Hematopoietic multipotent progenitor cell treated with erythropoietin and hydrocortisone succinate and interleukin-3 and kit ligand, for 17 days (in vitro differentiated cells): Measurements from ENCODE around the gene CFAP91.

Source experiments
- DNase-seq: peaks from one replicate; pipeline ENCODE4 v3.0.0-alpha.2; 2015; ENCODE audit warnings: low spot score

The CFAP91 gene

GRCh38 chr3:119743921-119744320, 41.1 kb downstream of the CFAP91 start:
- no peak for DNase-seq

GRCh38 chr3:119745942-119746341, 43.1 kb downstream of the CFAP91 start:
- no peak for DNase-seq

GRCh38 chr3:119746423-119746822, 43.6 kb downstream of the CFAP91 start:
- no peak for DNase-seq

GRCh38 chr3:119747357-119747756, 44.5 kb downstream of the CFAP91 start:
- no peak for DNase-seq

- no peak for DNase-seq
These were observed 46.2 kb downstream of the CFAP91 start for GRCh38 chr3:119748991-119749390.

- DNase-seq: no peak
These were observed 48.6 kb downstream of the CFAP91 start for GRCh38 chr3:119751423-119751822.
